ENCODE measurements around the gene NECTIN1.

The NECTIN1 gene

DNA sequence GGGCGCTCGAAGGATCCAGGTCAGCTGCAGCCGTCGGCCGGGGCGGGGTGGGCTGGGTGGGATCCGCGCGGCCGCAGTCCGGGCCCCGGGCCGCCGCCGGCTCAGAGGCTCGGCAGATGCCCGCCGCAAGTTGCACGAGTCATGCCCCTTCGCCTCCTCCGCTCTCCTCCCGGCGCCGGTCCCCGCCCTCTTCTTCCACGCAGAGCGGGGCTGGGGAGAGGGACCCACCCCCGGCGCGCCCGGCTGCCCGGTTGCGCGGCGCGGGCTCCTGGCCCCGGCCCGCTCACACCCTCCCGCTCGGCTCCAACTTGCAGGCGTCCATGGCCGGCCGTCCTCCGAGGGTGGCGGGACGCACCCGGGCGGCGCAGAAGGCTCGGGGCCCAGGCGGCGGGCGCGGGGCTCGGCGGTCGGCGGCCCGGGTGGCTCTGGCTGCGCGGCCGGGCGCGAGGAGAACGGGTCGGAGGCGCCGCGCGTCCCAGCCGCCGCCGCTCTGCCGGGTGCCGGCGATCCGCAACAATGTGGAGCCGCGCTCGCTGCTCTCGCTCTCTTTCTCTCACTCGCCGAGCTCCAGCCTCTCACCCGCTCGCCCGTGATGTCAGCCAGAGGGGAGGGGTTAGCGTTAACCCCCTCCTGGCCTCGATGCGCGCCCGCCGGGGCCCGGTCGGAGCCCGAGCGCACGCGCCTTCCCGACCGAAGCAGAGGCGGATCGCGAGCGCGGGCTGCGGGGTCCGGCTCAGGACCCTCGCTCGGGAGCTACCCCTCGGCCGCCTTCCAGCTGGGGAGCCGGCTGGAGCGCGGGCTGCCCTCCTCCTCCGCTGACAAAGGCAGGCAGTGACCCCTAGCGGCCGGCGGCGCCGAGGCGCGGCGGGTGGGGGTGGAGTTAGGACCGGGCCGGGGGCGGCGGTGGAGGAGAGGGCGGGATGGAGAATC lies at the start of gene NECTIN1:
TSS of gene NECTIN1 (minus strand) at position 550 of the 930 bp plus-strand sequence. CDS start 647 bp downstream, outside the sequence.
- DNase-seq: peak; percentile 97

DNA sequence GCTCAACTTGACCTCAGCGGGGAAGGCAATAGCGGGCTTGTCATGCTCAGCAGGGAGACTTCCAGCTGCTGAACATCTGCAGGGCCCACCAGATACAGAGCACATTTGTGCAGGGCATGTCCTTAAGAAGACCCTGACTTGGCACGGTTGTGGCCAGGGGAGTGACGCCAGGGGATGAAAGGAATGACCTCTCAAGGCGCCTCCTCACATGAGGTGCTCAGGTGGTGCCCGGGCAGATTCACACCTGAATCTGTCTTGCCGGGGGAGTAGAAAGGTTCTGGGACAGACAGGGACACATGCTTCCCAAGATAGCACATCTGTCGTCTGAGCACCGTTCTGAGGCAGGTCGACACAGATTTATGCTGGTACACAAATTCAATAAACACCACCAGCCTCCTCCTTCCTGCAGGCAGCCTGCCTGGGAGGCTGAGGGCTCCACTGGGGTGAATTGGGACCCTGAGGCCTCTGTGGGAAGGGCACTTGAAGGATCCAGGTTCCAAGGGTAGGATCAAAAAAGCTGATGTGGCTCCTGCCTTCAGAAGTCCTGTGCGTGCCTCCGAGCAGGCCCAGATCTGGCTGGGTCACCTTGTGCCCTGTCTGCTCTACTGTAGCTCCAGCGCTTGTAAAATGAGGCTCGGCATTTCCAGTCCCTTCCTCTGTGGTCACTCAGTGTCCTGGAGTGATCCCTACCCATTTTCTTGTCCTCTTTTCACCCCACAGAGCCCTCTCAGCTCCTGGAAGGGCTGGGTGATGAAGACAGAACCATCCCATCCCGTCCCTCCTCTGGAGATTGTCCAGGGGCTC lies 49.6 kb upstream of the NECTIN1 start:
- no peak for DNase-seq

DNA sequence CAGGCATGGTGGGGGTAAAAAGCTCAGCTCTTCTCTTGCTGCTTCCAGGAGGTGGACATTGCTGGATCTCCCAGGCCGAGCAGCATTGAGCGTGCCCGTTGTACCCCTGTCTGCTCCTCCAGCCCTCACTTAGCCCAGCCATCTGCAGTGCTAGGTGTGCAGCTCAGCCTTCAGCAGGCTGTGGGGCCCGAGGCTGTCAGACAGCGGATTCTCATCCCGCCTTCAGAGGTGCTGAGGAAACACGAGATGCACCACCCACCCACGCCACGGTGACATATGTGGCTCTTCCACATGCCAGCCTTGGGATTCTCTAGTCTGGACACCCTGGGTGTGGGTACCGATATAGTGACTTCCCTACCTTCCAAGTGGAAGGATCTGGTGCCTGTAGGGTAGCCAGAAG lies 48.9 kb upstream of the NECTIN1 start:
- DNase-seq: no peak

DNA sequence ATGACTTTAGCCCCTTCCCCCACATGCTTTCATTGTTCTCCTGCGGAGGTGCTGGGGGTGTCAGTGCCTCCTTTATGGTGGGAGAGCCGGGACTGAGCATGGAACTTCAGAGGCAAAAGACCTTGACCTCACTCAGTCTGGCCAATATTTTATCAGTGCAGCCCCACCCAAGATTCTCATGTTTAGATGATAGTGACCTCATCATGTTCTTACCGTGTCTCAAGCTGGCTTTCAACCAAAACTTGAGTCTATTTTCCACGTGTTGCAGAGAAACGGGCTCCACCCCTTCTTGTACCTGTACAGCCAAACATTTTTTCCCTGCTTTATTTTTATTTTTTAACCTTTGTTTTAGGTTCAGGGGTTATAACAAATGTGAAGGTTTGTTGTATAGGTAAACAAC lies 47.7 kb upstream of the NECTIN1 start:
- DNase-seq: no peak

GRCh38 chr11:119776031-119776636 lies 47.1 kb upstream of the NECTIN1 start:
- no peak for DNase-seq

GRCh38 chr11:119774172-119774763 lies 45.3 kb upstream of the NECTIN1 start:
- no peak for DNase-seq

- no peak for DNase-seq
These were observed 43.8 kb upstream of the NECTIN1 start for GRCh38 chr11:119772641-119773415.

DNA sequence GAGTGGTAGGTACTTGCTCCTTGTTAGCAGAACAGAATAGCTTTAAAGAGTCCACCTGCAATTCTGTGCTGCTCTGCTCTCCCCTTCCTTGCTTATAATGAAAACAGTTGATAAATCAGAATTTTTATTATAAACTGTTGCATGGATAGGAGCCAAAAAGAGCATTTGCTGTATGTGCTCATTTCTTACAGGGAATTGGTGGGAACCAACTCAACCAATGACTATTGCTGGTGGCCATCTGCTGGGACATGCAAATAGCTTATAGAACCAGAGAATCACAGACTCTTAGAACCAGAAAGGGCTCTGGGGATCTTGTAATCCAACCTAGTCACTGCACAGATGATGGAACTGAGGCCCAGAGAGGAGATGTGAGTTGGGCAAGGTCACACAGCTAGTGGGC lies 43.1 kb upstream of the NECTIN1 start:
- DNase-seq: no peak

DNA sequence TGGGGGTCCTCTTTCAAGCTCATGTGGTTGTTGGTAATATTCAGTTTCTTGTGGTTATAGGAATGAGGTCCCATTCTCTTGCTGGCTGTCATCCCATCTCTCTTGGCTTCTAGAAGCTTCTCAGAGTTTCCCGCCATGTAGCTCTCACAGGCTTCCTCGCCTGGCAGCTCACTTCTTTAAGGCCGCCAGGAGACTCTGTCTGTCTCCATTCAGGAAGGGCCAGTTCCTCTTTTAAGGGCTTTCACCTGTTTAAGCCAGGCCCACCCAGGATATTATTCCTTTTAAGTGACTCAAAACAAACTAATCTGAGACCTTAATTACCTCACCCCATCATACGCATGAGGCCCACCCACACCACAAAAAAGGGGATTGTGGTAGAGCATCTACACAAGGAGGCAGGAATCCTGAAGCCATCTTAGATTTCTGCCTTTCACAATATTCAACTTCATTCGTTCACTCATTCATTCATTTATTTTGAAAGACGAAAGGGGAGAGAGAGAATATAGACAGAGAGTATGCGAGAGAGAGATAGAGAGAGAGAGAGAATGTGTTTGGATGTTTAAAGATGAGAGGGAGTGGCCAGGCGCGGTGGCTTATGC lies 42.3 kb upstream of the NECTIN1 start:
- DNase-seq: no peak

DNA sequence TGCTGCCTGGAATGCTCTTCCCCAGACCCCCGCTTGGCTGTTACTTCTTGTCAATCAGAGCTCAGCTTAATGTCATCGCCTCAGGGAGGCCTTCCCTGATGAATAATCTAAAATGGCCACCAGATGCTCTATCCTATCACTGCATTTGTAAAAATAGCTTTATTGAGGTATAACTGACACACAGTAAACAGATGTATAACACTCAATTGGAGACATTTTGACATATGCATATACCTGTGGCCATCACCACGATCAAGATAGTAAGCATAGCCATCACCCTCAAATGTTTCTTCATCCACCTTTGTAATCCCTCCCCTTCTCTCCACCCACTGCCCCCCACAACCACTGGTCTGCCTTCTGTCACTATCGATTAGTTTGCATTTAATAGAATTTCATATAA lies 36.6 kb upstream of the NECTIN1 start:
- DNase-seq: no peak

- peak; percentile 86 for DNase-seq
These were observed 35.3 kb upstream of the NECTIN1 start for GRCh38 chr11:119764108-119764868.

DNA sequence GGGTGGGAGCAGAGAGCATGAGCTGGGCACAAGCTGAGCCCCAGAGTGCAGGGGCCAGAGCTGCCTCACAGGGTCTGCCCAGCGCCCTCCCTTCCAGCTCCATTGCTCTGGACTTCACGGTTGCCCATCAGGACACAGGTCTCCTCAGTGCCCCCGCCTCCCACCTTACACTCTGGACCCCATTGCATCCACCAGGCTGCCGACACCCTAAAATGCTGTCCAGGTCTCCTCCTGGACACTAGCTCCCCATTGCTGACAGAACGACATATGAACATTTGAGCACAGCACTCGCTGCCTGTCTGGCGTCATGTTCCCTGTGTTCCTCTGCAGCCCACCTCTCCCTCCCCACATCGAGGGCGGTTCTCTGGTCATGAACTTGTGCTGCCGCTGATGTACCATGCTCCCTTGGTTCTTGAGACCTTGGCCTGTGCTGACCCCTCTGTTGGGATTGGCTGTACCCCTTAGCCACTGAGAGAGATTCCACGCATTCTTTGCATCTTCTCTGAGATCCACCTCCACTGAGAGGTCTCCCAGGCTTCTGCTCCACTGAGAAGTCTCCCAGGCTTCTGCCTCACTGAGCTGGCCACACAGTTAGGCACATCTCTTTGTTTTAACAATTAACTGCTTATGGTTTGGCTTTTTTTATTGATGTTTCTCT lies 34.2 kb upstream of the NECTIN1 start:
- no peak for DNase-seq

GRCh38 chr11:119759747-119760412 lies 30.9 kb upstream of the NECTIN1 start:
- no peak for DNase-seq

GRCh38 chr11:119759324-119759723 lies 30.3 kb upstream of the NECTIN1 start:
- DNase-seq: no peak

DNA sequence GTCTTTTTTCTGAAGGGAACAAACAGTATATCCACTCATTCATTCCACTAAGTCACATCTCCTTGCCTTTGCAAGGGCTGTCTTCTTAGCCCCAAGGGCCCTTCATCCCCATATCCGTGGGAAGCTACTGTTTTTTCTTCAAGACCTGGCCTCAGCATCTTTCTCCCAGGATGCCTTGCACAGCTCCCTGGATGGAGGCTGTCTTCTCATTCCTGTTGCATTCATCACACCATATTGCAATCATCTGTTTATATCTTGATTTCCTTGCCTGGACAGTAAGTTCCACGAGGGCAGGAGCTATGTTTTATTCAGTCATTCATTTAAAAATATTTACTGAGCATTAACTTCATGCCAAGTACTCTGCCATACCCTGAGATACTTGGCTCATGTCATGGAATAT lies 29.3 kb upstream of the NECTIN1 start:
- no peak for DNase-seq

DNA sequence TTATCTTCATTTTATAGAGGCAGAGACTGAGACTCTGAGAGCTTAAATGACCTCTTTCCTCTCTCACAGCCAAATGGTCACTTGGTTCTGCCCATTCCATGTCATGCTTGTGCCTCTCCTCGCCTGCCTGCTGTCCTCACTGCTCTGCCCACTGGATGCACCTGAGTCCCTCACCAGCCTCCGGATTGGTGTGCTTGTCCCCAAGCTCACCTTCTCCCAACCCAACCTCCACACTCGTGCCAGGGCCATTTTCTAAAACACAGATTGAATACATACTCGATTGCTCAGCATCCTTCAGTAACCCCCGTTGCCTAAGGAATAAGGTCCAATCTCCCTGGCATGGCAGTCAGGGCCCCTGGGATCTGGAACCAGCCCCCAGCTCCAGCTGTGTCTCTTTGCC lies 28.4 kb upstream of the NECTIN1 start:
- DNase-seq: no peak

DNA sequence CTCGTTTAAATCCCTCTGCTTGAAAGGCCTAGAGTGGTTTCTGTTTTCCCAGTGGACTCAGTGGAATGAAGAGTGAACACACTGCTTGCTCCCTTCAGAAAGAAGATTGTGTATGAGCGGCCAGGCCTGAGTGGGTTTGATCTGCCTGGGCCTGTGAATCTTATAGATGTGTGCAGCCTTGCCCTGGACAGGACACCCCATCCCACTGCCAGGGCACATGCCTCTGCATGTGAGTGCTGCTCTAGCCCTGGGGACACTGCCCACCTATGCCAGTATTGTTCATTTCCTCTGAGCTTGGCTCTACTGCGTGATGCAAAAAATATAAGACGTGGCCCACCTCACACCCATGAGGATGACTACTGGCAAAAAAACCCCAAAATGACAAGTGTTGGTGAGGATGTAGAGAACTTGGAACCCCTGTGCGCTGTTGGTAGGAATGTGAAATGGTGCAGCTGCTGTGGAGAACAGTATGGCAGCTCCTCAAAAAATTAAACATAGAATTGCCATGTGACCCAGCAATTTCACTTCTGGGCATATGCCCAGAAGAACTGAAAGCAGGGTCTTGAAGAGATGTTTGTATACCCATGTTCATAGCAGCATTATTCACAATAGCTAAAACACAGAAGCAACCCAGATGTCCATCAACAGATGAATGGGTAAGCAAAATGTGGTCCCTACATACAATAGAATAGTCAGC lies 27.3 kb upstream of the NECTIN1 start:
- DNase-seq: no peak

GRCh38 chr11:119755356-119756071 lies 26.5 kb upstream of the NECTIN1 start:
- no peak for DNase-seq
